Islet of Langerhans (tissue), 1 donor: Measurements from ENCODE around the gene TRPM5.

Source experiments
- FAIRE-seq: peaks from one replicate; lab custom pipeline; 2011; peaks lifted over from hg19 to GRCh38; lab: Jason Lieb, UNC

Gene TRPM5

DNA sequence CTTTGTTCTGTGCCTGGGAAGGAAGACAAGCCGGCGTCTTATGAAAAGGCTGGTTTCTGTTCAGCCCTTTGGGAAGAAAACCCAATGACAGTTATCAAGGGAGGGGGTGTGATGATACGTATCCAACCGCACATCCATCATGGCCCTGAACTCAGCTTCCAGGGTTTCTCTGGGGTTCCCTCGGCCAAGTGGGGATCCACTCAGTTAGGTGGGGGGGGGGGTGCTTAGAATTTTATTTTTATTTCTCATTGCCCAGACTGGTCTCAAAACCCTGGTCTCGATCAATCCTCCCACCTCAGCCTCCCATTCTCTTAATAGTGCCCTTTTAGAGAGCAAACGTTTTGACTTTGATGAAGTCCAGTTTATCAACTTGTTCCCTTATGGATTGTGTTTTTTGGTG is 26.2 kb upstream of the TRPM5 start:
- FAIRE-seq, result no peak

DNA sequence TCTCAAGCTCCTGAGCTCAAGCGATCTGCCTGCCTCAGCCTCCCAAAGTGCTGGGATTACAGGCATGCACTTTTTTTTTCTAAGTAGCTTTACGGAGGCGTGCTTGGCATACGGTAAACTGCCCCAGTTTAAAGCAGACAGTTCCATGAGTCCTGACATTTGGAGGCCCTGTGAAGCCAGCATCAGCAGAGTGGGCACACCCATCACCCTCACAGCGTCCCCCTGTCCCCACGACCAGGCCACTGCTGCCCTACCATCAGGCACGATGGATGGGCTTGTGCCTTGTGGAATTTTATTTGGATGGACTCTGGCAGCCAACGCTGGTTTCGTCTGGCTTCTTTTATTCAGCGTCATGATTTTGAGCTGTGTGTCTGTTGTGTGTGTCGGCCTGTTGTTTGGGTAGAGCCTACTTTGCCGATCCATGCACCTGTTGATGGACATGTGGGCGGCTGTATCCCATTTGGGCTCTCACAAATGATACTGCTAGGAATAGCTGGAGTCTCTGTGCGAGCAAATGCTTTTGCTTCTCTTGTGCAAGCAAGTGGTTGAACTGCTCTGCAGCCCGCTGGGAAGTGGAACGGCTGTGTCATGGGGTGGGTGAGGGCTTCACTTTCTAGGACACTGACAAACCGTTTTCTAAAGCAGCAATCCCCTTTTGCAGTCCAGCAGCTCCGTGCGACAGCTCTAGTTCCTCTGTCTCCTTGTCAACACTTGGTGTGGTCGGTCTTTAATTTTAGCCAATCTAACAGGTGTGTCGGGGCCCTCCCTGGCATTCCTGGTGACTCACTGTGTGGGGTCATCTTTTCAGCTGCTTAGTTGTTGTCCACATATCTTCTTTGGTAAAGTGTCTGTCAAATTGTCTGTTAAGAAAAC is 24.3 kb upstream of the TRPM5 start:
- no peak for FAIRE-seq

DNA sequence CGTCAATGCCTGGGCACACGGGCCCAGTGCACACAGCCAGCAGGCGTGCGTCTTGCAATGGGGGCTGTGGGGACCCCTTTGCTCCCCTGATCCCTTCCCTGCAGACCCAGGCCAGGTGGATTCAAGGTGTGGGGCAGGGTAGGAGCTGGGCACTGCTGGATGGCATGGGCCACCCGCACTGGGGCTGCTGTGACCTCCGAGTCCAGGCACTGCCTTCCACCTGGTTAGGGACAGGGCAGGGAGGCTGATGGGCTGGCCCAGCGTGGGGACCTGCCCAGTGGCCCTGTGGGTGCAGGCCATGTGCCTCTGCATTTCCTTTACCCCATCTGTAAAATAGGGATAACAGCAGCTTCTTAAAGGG is 23.4 kb upstream of the TRPM5 start:
- no peak for FAIRE-seq

DNA sequence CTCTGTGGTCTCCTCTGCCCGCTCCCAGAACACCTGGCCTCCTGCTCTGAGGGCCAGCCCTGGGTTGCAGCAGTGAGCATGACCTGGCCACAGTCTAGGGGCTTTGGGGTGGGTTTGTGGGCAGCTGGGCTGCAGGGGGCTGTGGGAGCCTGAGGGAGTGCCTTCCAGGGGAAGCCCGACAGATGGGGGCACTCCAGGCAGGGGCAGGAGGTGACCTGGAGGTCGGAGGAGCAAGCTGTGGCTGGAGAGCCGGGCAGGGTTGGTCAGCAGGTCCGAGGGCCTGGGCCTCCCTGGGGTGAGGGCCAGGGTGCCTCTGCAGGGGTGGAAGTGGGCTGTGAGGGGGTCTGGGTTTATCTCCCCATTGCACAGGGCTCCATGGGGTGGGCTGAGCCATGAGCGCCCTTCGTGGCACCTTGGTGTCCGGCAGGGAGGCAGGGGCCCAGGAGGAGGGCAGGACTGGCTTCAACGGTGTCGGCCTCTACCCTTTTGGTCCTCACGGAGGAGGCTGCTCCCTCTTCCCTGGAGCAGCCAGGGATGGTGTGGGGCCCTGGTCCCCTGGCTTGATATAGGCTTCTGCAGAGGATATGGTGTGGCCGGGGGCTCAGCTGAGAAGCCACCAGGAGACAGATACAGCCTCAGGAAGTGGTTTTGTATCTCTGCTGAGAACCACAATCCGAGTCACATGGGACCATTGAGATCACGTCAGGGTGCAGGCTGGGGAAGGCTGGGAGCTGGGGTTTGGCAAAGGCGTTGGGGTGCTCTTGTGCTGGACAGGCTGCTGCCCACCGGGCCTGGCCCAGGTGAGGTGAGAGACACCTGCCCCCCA is 22.8 kb upstream of the TRPM5 start:
- no peak for FAIRE-seq

DNA sequence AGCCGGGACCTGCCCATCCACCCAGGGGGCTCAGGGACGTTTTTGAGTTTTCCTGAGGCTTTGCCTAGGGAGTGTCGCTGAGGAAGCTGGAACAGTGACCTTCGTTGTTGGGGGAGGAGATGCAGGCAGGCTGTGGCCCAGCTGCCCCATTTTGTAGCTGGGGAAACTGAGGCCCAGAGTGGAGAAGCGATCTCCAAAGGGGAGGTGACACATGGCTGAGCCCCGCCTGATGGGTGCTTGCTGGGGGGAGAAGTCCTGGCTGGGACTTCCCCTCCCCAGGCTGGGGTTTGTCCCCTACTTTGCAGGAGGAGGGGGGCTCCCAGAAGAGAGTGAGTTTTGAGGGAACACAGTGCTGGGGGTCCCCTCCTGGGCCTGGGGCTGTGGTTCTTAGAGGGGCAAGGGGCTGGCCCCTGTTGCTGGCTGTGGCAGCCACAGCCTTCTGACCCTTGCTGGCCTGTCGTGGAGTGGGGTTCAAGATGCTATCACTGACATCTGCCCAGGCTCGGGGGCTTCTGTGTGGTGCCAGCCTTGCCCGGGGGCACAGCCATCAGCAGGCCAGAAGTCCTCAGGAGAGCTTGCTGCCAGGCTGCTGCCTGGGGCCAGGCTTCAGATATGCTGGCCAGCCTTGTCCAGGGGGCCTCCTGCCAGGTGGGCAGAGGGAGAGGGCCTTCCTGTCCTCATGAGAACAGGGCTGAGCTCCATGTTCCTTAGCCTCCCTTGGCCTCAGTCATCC is 21.9 kb upstream of the TRPM5 start:
- FAIRE-seq, result no peak

DNA sequence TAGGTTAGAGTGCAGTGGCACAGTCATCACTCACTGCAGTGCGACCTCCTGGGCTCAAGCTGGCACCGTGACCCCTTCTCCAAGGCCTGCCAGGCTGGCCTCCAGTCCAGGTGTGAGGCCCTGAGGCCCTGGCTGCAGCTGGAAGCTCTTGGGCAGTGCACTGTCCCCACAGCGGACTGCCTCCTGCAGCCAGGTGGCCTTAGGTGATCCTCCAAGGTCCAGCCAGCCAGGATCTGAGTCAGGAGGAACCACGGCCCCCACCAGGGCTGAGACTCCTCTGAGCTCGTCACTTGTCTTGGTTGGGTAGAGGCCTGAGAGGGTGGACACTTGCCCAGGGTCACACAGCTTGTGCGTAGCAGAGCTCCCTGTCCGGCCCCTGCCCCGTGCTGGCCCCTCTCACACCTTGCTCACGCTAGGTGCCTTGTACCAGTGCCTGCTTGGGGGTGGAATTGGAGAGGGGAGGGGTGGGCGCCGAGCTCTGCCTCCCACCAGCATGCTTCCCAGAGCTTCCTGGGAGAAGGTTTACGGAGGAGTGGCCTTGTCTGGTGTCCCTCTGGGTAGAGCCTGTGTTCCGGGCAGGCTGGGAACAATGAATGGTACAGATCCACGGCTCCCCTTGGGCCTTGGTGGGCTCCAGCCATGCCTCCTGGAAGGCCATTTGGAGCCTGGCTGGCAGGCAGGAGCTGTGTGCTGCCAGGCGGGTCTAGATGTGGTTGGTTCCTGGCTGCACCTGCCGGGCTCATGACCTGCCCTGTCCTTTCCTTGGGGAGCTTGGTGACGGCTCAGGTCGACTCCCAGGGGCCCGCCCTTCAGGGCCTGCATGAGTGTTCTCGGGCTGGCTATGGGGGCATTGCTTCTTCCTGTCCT is 21.1 kb upstream of the TRPM5 start:
- FAIRE-seq, result no peak

DNA sequence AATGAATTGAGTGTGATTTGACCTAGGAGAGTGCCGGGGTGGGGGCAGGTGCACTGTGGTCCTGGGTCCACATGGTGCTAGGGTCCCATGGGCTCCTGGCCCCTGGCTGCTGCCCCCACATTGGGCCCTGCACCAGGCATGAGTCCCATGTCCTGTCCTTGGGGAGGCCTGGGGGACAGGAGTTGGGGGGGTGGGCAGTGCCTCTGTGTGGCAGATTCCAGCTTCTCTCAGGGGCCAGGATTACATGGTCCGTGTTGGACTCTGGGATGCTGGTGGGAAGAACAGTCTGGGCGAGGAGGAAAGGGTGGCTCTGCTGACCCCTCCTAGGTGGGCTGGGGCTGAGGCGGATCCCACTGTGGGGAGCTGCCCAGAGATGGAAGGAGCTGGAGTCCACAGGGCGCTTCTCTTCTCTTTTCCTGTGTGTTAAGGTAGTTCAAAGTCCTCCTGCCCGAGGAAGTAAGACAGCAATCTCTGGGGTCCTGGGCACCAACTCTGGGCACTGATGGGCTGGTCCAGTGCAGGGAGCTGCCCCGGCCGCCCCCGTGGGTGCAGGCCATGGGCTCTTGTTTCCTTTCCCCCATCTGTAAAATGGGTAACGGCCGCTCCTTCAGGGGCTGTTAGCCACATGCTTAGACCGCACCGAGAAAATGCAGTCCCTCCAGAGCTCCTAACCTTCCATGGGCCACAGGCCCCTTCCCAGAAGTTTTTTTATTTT is 20.3 kb upstream of the TRPM5 start:
- FAIRE-seq, result no peak

DNA sequence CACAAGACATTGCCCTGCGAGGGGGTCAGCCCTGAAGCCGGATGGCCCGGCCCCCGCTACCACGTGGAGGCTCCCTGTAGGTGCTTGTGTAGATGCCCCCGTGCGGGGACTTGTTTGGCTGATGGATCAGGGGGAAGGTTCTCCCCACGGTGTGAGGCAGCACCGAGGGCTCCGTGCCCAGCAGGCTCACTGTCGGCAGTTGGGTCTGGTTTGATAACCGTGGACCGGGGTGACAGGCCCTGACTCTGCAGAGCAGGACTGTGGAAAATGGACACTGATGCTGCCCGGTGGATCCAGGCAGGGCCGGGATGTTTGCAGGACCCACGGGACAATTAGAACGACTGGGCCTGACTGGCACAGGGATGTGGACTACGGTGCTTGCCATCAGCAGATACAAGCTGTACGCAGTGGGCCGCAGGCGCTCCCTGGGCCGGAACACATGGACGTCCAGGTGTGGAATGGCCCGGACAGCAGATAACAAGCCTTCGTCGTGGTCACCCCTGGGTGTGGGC is 19.5 kb upstream of the TRPM5 start:
- no peak for FAIRE-seq

DNA sequence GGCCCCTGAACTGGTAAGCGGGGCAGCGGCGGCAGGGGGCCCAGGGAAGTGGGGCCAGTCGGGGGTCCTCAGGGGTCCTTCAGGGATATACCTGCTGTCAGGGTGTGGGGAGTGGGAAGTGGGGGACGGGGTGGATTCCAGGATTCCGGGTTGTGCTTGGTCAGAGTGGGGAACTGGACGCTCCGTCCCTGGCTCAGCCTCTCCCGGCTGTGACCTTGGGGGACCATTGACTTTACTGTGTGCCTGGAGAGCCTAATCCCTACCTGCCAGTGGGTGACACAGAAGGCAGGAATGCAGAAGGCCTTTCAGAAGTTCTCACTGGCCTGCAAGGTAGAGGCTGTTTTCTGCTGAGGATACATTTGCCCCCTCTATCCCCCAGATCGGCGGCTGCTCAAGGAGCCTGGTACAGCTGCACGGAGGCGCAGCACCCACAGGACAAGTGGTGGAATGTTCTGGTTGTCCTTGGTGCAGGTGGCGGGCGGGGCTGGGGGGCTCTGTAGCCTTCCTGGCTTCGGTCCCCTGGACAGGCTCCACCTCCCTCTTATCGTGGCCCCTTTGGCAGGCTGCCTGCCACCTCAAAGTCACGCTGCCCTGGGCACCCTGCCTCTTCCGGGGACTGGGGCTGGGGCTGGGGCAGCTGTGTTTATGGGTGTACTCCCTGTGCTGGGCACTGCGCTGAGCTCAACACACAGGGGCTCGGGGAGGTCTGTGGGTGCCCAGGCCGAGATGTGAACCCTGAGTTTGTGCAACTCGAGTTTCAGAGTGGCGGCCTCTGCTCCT is 18.9 kb upstream of the TRPM5 start:
- FAIRE-seq, result no peak

DNA sequence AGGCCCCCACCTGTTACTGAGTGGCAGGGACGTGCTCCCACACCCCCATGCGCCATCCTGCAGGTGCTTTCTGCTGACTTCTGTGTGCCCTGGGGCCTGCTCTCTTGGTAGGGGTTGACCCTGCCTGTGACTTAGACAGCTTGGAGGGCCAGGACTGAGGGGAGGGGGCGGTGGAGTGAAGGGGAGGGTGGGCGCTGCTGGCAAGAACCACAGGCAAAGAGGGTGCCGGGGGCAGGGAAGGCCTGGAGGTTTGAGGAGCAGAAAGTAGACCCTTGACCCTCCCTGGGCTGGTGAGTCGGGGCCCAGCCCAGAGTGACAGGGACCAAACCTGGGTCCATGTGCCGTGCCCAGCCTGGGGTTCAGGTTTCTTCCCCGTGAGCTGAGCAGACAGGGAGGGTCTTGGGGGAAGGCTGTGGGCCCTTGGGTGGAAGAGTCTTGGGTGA is 18.2 kb upstream of the TRPM5 start:
- FAIRE-seq, result no peak

DNA sequence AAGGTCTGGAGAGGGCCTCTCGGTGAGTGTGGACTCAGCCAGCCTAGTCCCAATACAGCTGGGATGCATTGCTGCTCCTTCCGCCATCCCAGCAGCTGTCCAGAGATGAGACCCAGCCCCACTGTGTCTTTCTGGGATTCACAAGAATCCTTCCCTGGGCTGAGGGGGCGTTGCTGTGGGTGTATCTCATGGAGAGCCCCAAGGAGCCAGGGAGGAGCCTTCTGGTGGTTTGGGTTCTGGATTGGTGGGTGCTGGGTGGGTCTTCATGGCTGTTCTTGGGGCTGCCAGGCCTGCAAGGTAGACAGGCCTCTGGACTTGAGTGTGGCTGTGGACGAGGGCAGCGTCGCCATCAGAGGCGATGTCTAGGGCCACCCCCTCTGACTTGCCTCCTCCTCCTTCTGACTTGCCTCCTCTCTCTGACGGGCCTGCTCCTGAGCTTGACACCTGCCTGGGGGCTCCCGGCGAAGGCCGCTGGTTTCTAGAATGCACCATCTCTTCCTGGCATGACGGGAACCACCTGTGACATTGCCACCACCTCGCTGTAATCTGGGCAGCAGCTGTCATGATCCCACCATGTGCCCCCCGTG is 17.7 kb upstream of the TRPM5 start:
- FAIRE-seq, result no peak

DNA sequence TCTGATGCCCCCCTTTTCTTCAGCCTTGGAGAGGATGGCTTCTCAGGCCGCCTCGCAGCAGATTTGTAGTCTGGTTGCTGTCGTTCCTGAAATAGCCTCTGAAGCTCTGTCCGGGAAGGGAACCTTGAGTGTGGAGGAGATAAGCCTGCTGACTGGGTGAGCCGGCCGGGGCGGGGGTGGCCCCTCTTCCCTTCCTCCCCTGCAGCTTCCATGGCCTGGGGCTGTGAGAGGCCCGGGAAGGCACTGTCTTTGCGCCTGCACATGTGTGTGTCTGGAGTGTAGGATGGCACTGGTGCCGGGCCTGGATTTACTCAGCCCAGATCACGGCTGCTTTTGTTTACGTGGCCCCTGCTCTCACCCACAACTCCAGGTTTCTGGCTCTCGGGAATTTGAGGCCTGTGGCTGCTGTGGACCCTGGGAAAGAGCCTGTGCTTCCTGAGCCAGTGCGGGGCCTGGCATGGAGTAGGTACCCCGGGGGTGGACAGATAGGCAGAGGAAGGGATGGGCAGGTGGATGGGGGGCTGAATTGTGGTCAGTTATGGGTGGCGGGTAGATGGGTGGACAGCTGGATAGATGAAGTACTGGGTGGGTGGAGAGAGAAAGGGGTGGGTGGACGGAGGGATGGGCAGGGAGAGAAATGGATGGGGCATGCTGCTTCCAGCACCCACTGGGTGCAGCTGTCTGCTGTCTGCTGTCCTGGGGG is 17.1 kb upstream of the TRPM5 start:
- no peak for FAIRE-seq

DNA sequence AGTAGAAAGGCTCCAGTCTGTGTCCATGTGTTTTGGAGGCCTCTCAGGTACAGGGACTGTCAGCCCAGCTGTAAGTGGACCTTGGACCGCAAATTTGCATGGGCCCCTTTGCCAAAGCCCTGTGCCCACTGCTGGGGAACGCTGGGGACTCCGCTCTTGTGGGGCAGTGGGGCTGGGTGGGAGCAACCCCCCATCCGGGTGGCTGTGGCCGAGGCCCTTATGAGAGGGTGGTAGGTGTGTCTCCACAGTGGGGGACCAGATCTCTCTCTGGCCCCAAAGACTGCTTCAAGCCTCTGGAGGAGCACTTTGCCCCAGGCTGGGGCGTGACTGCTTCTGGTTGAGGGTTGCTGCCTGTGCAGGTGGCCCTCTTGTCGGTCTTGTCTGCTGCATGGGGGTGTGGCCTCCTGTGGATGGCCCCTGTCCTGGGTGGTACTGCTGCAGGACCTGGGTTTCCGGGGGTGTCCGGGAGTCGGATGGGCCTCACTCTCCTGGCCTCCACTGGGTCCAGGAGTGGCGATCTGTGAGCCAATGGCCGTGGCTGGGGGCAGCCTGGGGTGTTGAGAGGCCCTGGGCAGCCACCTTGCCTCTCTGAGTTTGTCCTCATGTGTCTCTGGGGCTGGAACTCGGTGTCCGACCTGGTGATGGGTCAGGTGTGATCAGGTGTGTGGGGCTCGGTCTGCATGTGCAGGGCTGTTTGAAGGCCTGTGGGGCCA is 16.4 kb upstream of the TRPM5 start:
- FAIRE-seq, result no peak

DNA sequence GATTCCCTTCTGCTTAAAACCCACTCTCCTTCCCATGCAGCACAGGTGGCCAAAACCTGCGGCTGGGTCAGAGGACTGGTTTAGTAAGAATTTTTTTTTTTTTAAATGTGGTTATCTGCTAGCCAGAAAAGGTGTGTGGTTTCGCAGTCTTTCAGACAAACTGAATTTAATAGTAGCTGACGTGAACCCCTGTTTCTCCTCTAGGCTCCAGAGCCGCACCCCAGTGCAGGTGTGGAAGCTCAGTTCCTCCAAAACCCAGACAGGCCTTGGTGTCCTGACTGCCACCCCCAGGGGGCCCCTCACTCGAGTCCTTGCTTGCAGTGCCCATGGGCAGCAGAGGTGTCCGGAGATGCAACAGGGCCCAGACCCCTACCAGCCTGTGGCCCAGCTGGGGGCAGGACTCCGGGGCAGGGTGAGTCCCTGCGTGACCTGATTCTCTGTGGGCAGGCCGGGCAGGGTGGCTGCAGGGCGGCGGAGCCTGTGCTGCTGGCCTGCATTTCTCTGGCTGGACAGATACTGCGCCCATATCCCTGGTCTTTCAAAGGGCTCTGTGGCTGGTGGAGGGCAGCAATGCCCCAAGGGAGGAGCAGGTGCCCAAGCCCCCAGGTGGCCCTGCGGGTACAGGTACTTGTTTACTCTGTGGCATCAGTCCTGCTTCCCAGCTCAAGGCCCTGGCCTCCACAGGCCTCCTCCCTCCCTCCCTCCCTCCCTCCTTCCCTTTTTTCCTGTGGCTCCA is 15.7 kb upstream of the TRPM5 start:
- FAIRE-seq, result no peak

DNA sequence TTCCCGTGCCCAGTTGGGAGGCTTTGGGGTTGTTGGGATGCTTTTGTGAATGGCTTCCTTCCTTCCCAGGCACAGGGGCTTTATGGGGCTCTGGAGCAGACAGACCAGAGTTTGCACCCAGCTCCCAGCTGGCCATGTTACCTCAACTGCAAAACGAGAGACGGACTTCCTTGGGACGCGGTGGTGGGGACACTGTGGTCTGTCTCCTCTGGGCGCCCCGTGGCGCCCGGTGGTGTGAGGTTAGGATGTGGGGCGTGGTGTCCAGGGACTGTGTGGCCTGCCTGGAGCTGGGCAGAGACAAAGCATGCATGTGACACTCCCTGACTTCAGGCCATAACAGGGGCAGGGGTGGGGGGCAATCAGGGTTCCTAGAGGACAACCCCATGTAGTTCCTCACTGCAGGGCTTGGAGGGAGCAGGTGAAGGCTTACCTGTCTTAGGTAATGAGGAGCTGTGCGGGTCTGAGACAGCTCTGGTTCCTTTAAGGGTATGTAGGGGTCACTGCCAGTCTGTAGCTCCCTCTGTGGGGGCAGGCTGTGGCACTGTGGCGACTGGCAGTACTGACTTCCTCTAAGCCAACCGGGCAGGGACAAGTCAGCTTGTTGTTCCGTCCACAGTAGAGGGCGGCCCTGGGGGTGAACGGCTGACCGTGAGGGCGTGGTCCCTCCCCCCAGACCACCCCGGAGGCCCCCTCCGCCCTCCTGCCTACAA is 14.9 kb upstream of the TRPM5 start:
- no peak for FAIRE-seq

DNA sequence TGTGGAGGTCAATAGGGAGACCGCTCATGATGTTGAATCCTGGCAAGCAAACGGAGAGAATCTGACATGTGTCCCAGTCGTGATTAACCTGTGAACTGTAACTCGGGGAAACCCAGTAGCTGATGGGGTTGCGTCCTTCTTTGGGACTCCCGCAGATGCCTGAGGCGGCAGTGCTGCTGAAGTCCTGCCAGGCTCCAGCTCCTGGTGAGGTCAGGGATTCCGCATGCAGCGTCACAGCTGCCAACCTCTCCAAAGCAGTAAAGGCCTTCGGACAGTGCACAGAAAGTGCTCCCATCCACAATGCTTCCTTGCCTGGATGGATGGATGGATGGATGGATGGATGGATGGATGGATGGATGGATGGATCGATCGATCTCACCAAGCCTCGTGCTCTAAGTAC is 14.0 kb upstream of the TRPM5 start:
- FAIRE-seq, result no peak

DNA sequence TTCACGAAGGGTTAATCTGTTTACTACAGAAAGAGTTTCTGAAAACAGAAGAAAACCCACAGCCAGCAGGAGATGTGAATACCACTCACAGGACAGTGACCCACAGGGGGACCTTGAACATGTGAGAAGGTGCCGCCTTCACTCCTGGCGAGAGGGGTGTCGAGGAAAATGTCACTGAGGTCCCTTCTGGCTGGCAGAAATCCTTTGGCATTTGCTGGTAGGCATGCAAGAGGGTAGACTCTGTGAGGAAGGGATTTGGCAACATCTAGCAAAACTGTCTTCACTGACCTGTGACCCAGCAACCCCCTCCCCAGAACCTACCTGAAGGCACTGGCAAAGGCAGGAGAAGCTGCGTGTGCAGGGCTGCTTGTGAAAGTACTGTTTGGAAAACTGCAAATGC is 9.1 kb upstream of the TRPM5 start:
- FAIRE-seq, result no peak
